ENCODE measurements around the gene NSG1. TPM values are rescaled to one million over a fixed set of nuclear protein-coding genes. Genes with fewer than 3 reads are reported as not detected.

Gene NSG1
- total and polyA plus RNA-seq, 9 of the 15 experiments (the other 6 are each of a cell fraction or from before 2014, with no cell fraction given) = not detected

DNA sequence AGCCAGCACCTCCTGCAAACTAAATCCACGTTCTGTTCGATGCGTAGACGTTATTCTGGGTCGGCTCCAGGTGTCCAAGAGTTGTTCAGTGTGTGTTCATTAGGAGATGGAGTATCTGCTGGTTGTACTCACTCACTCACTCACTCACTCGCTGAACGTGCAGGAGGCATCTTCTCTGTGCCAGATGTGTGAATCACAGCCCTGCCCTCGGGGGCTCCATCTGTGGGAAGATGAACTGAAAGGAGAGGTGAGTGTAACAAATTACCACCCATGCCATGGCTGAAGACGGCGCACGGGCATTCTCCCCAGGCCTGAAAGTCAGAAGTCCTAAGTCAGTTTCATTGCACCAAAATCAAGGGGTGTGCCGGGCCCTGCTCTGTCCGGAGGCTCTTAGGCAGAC is 16.1 kb downstream of the NSG1 start:
- Histone ChIP-seq H3K4me2 (ENCODE audit: insufficient read depth, low read length) (no peak overlapping the region), H3K4me3 (no peak overlapping the region), H3K27ac (ENCODE audit: extremely low read depth, low read depth, low read length) (no peak overlapping the region), H3K9me1 (ENCODE audit: control insufficient read depth, insufficient read depth, low read length) (no peaks in the 10 kb centered on the region), H3K9ac (ENCODE audit: insufficient read depth in 1 of 2, low read depth in 2 of 2, low read length in 2 of 2) (no peak overlapping the region), H3K27me3 (ENCODE audit: control insufficient read depth in 2 of 2, insufficient read depth in 2 of 2, low read length in 2 of 2) (peaks cover 48 to 68% of the 10 kb centered on the region in 2 experiments), H3K36me3 (ENCODE audit: control insufficient read depth, insufficient read depth, low read length) (no peaks in the 10 kb centered on the region), H3K4me1 (replicated peaks in 1 of 2; ENCODE audit: control insufficient read depth in 2 of 2, insufficient read depth in 2 of 2, low read length in 2 of 2) (peaks cover 0 to 7% of the 10 kb centered on the region in 2 experiments; a peak in 1 of 5 replicates), H3K79me2 (ENCODE audit: control insufficient read depth, insufficient read depth, low read length) (no peaks in the 10 kb centered on the region), H2AFZ (ENCODE audit: low read depth, low read length) (no peak overlapping the region), H3K9me3 (replicated peaks; ENCODE audit: control insufficient read depth, insufficient read depth, low read depth, low read length) (no peaks in the 10 kb centered on the region), H4K20me1 (replicated peaks; ENCODE audit: control insufficient read depth, insufficient read depth, low read length) (peaks cover 6% of the 10 kb centered on the region; the same call in 1 of the 2 replicates)
- in situ Hi-C loops (cut with MboI) (no loop called here), intact Hi-C loops (cut with micrococcal nuclease) (no loop called here)
- 5% methylated on average over 13 of the region's 13 CpGs for WGBS (ENCODE audit: insufficient coverage, low coverage, missing lambda C conversion rate)
- ATAC-seq (no peak), FAIRE-seq (no peak), DNase-seq (ENCODE audit: extremely low read depth in 1 of 4, low spot score in 3 of 4) (no peak)
- ChIA-PET CTCF (ENCODE audit: low intra/inter-chr PET ratio) (no interaction called here), POLR2A (interaction anchor here (1.8 kb wide), 1 partner anchor 9 kb away, joined by 5 read pairs; no protein-coding TSS in a partner anchor)
- BruUV-seq (replicated peaks) = no TSS peak
- no peak for TF ChIP-seq MYC (IDR thresholded peaks at IDR 0.05; ENCODE audit: low read depth, low read length)
- no peak for TF ChIP-seq MYC (CRISPR knock-in tag; IDR thresholded peaks at IDR 0.05; ENCODE audit: borderline replicate concordance, low read depth)
- no peak for TF ChIP-seq BRCA1 (IDR thresholded peaks at IDR 0.05)
- no peak for TF ChIP-seq BRCA1 (CRISPR knock-in tag; IDR thresholded peaks at IDR 0.05)
- TF ChIP-seq, protein P1, sequence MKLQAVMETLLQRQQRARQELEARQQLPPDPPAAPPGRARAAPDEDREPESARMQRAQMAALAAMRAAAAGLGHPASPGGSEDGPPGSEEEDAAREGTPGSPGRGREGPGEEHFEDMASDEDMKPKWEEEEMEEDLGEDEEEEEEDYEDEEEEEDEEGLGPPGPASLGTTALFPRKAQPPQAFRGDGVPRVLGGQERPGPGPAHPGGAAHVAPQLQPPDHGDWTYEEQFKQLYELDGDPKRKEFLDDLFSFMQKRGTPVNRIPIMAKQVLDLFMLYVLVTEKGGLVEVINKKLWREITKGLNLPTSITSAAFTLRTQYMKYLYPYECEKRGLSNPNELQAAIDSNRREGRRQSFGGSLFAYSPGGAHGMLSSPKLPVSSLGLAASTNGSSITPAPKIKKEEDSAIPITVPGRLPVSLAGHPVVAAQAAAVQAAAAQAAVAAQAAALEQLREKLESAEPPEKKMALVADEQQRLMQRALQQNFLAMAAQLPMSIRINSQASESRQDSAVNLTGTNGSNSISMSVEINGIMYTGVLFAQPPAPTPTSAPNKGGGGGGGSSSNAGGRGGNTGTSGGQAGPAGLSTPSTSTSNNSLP (IDR thresholded peaks at IDR 0.05; ENCODE audit: borderline replicate concordance, low read depth, low read length) = no peak
- TF ChIP-seq, protein P2, sequence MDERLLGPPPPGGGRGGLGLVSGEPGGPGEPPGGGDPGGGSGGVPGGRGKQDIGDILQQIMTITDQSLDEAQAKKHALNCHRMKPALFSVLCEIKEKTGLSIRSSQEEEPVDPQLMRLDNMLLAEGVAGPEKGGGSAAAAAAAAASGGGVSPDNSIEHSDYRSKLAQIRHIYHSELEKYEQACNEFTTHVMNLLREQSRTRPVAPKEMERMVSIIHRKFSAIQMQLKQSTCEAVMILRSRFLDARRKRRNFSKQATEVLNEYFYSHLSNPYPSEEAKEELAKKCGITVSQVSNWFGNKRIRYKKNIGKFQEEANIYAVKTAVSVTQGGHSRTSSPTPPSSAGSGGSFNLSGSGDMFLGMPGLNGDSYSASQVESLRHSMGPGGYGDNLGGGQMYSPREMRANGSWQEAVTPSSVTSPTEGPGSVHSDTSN (CRISPR knock-in tag; IDR thresholded peaks at IDR 0.05; ENCODE audit: low read depth) = no peak
- TF ChIP-seq, protein P2 (tag; conservative IDR thresholded peaks at IDR 0.05; ENCODE audit: low read depth) = no peak
- TF ChIP-seq KAT8 (IDR thresholded peaks at IDR 0.05; ENCODE audit: low read depth) = no peak
- TF ChIP-seq SRSF3 (IDR thresholded peaks at IDR 0.05; ENCODE audit: insufficient read depth, low read length) = no peak
- TF ChIP-seq CBFA2T3 (IDR thresholded peaks at IDR 0.05) = no peak
- TF ChIP-seq, protein P3, sequence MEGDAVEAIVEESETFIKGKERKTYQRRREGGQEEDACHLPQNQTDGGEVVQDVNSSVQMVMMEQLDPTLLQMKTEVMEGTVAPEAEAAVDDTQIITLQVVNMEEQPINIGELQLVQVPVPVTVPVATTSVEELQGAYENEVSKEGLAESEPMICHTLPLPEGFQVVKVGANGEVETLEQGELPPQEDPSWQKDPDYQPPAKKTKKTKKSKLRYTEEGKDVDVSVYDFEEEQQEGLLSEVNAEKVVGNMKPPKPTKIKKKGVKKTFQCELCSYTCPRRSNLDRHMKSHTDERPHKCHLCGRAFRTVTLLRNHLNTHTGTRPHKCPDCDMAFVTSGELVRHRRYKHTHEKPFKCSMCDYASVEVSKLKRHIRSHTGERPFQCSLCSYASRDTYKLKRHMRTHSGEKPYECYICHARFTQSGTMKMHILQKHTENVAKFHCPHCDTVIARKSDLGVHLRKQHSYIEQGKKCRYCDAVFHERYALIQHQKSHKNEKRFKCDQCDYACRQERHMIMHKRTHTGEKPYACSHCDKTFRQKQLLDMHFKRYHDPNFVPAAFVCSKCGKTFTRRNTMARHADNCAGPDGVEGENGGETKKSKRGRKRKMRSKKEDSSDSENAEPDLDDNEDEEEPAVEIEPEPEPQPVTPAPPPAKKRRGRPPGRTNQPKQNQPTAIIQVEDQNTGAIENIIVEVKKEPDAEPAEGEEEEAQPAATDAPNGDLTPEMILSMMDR (IDR thresholded peaks at IDR 0.05 in 2 of 3, conservative IDR thresholded peaks at IDR 0.05 in 1 of 3; ENCODE audit: insufficient read depth in 2 of 3, low read depth in 1 of 3, low read length in 3 of 3) = no peak
- TF ChIP-seq XRCC5 (IDR thresholded peaks at IDR 0.05; ENCODE audit: low read depth, low read length) = no peak
- no peak for TF ChIP-seq XRCC4 (IDR thresholded peaks at IDR 0.05; ENCODE audit: extremely low read depth, insufficient read depth, insufficient read length)
- no peak for TF ChIP-seq ZNF717 (CRISPR knock-in tag; IDR thresholded peaks at IDR 0.05)
